Parathyroid adenoma (tissue), 2 donors: ENCODE data around the gene BET1.

Experiments
- H2AFZ ChIP-seq: fragments of 300-600 bp; sonication (generic); one replicate; pipeline ENCODE4 v1.7.0; 2017; ENCODE audit warnings: antibody characterized with exemption, mild to moderate bottlenecking
- H3K27ac ChIP-seq: fragments of 300-600 bp; sonication (generic); one replicate; pipeline ENCODE4 v1.7.0; 2017
- H3K27me3 ChIP-seq: fragments of 300-600 bp; sonication (generic); one replicate; pipeline ENCODE4 v1.7.0; 2017; ENCODE audit warnings: low read length; ENCODE audit not compliant: control insufficient read depth, insufficient read depth
- H3K36me3 ChIP-seq: fragments of 300-600 bp; sonication (generic); one replicate; pipeline ENCODE4 v1.7.0; 2017; ENCODE audit warnings: low read length; ENCODE audit not compliant: control insufficient read depth, insufficient read depth
- H3K4me1 ChIP-seq: fragments of 300-600 bp; sonication (generic); one replicate; pipeline ENCODE4 v1.7.0; 2017; ENCODE audit warnings: control low read depth
- H3K4me2 ChIP-seq: fragments of 300-600 bp; sonication (generic); one replicate; pipeline ENCODE4 v1.7.0; 2017; ENCODE audit warnings: low read length
- H3K4me3 ChIP-seq: fragments of 300-600 bp; sonication (generic); one replicate; pipeline ENCODE4 v1.7.0; 2017; ENCODE audit warnings: low read depth, low read length
- H3K79me2 ChIP-seq: fragments of 300-600 bp; sonication (generic); one replicate; pipeline ENCODE4 v1.7.0; 2017; ENCODE audit warnings: control low read depth
- H3K9ac ChIP-seq: fragments of 300-600 bp; sonication (generic); one replicate; pipeline ENCODE4 v1.7.0; 2017; ENCODE audit warnings: mild to moderate bottlenecking
- H3K9me3 ChIP-seq: fragments of 300-600 bp; sonication (generic); one replicate; pipeline ENCODE4 v1.7.0; 2017; ENCODE audit warnings: low read length; ENCODE audit not compliant: control insufficient read depth
- TF ChIP-seq, protein P1 (sequence below): fragments of 300-600 bp; sonication (generic); IDR thresholded peaks from one replicate; pipeline ENCODE4 v1.7.0; 2017; ENCODE audit warnings: antibody characterized with exemption, mild to moderate bottlenecking
- donor health status: primary hyperparathyroidism.

The BET1 gene

DNA sequence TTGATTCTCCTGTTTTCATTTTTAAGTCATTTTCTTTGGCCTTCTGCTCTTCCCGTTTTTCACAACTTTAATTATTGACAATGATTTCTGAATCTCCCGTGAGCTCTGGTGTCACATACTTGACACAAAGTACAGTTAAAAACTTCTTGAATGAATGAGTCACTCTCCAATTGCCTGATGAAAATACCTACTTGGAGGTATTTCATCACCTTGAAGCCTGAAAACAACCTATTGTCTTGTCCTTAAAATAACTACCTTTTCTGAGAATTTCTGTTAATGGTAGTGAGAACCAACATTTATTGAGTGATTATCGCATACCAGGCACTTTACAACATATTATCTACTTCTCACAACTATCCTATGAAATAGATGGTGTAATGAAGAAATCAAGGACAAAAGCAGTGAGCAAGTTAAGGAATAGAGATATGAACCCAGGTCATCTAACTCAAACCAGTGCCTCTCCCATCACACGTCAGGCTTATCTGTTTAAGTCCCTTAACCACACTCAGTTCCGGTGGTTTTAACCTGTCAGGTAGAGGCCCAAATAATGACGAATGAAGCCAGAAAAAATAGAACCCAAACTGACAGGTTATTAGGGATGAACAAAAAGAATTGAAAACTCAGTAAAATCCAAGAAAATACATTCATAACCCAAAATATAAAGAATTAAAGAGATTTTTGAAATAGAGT, 11.6 kb downstream of the BET1 start:
- no peaks in the 10 kb centered on the region for H3K9me3 ChIP-seq
- no peaks in the 10 kb centered on the region for H3K79me2 ChIP-seq
- TF ChIP-seq, protein P1, sequence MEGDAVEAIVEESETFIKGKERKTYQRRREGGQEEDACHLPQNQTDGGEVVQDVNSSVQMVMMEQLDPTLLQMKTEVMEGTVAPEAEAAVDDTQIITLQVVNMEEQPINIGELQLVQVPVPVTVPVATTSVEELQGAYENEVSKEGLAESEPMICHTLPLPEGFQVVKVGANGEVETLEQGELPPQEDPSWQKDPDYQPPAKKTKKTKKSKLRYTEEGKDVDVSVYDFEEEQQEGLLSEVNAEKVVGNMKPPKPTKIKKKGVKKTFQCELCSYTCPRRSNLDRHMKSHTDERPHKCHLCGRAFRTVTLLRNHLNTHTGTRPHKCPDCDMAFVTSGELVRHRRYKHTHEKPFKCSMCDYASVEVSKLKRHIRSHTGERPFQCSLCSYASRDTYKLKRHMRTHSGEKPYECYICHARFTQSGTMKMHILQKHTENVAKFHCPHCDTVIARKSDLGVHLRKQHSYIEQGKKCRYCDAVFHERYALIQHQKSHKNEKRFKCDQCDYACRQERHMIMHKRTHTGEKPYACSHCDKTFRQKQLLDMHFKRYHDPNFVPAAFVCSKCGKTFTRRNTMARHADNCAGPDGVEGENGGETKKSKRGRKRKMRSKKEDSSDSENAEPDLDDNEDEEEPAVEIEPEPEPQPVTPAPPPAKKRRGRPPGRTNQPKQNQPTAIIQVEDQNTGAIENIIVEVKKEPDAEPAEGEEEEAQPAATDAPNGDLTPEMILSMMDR: no peak
- no peak overlapping the region for H3K9ac ChIP-seq
- H3K27ac ChIP-seq: no peak overlapping the region
- no peaks in the 10 kb centered on the region for H3K27me3 ChIP-seq
- no peak overlapping the region for H2AFZ ChIP-seq
- H3K36me3 ChIP-seq: no peaks in the 10 kb centered on the region
- no peak overlapping the region for H3K4me3 ChIP-seq
- H3K4me2 ChIP-seq: no peak overlapping the region
- no peaks in the 10 kb centered on the region for H3K4me1 ChIP-seq

DNA sequence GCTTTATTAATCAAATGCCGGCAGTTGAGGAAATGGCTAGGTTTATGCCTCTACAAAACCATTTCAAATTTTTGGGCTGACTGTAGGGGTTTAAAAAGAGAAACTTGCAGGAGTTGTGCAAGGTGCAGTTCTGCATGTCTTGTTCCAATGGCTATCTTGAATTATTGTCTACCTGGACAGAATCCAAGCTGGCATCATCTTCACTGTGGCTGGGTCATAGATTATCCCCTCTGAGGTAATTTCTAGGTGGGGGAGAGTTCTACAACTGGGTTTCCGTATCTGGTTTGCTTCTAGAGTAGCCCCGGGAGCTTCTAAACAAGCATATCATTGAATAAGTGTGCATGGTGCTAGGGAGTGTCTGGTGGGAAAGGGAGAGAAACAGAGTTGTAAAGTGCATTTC, 16.9 kb downstream of the BET1 start:
- TF ChIP-seq, protein P1: no peak
- Histone ChIP-seq H3K4me2 (no peak overlapping the region), H3K27me3 (no peaks in the 10 kb centered on the region), H3K27ac (no peak overlapping the region), H3K9me3 (no peaks in the 10 kb centered on the region), H3K9ac (no peak overlapping the region), H2AFZ (no peak overlapping the region), H3K36me3 (no peaks in the 10 kb centered on the region), H3K79me2 (no peaks in the 10 kb centered on the region), H3K4me3 (no peak overlapping the region), H3K4me1 (no peaks in the 10 kb centered on the region)

DNA sequence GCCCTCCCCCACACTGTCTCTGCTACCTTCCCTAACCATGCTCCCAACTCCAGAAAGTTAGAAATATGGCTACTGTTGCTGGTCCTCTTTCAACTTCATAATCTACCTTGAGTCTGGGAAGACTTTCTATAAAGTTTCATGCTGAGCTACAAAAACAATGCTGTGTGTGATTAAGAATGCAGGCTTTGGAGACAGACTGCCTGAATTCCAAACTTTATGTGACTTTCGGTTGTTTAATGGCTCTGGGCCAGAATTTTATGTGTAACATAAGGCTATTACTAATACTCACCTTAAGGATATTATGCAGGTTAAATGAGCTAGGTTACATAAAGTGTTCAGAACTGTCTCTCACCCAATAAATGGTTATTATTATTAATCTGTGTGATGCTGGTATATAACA, 19.1 kb downstream of the BET1 start:
- H3K27me3 ChIP-seq: no peaks in the 10 kb centered on the region
- no peak overlapping the region for H2AFZ ChIP-seq
- H3K27ac ChIP-seq: no peak overlapping the region
- no peak overlapping the region for H3K4me2 ChIP-seq
- no peak overlapping the region for H3K9ac ChIP-seq
- TF ChIP-seq, protein P1: no peak
- no peaks in the 10 kb centered on the region for H3K36me3 ChIP-seq
- no peak overlapping the region for H3K4me3 ChIP-seq
- H3K4me1 ChIP-seq: no peaks in the 10 kb centered on the region
- H3K9me3 ChIP-seq: no peaks in the 10 kb centered on the region
- H3K79me2 ChIP-seq: no peaks in the 10 kb centered on the region

DNA sequence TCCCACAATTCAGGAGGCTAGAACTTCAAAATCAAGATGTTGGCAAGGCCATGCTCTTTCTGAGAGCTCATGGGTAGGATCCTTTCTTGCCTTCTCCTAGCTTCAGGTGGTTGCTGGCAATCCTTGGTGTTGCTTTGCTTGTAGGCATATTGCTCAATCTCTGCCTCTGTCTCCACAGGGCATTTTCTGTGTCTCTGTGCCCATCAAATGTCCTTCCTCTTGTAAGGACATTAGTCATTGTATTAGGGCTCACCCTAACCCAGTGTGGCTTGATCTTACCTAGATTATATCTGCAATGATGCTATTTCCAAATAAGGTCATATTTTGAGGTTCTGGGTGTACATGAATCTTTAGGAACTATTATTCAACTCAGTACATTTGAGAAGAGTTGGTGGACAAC, 20.1 kb downstream of the BET1 start:
- H3K4me3 ChIP-seq: no peak overlapping the region
- H3K36me3 ChIP-seq: no peaks in the 10 kb centered on the region
- H3K27ac ChIP-seq: no peak overlapping the region
- H3K4me2 ChIP-seq: no peak overlapping the region
- no peaks in the 10 kb centered on the region for H3K9me3 ChIP-seq
- no peak overlapping the region for H3K9ac ChIP-seq
- H3K27me3 ChIP-seq: no peaks in the 10 kb centered on the region
- H3K4me1 ChIP-seq: no peaks in the 10 kb centered on the region
- no peak overlapping the region for H2AFZ ChIP-seq
- H3K79me2 ChIP-seq: no peaks in the 10 kb centered on the region
- TF ChIP-seq, protein P1: no peak

DNA sequence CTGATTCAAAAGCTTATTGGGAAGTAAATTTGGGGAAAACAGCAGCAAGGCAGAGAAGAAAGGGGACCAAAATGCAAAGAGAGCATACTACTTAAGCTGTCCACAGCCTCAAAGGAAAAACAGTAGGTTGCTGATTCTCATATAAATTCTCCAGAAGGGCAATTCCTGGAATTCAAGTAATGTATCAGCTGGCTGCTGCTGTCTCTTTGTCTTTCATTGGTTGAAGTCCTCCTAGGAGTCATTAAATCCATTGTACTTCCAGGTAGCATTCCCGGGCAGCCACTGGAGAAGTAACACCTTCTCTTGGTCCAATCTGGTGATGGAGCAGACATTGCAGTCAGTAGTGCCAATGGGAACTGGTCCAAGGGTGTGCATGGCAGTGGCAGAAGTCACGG, 22.7 kb downstream of the BET1 start:
- H3K27me3 ChIP-seq: no peaks in the 10 kb centered on the region
- H3K4me2 ChIP-seq: no peak overlapping the region
- no peaks in the 10 kb centered on the region for H3K4me1 ChIP-seq
- TF ChIP-seq, protein P1: no peak
- no peak overlapping the region for H3K9ac ChIP-seq
- no peaks in the 10 kb centered on the region for H3K9me3 ChIP-seq
- no peaks in the 10 kb centered on the region for H3K36me3 ChIP-seq
- H2AFZ ChIP-seq: no peak overlapping the region
- H3K27ac ChIP-seq: no peak overlapping the region
- H3K79me2 ChIP-seq: no peaks in the 10 kb centered on the region
- H3K4me3 ChIP-seq: no peak overlapping the region
